ENCODE results near the gene ZFYVE16.
A peak's percentile ranks its signal among the peaks of the same experiment; 100 is the strongest.

- peak; percentile 79 for TF ChIP-seq CTCF (tag by site-specific recombination; IDR thresholded peaks at IDR 0.05)
- no peak for TF ChIP-seq ZBTB6 (tag by site-specific recombination; IDR thresholded peaks at IDR 0.05)
- TF ChIP-seq ZNF157 (tag by site-specific recombination; IDR thresholded peaks at IDR 0.05): no peak
- TF ChIP-seq MEIS1 (CRISPR knock-in tag; IDR thresholded peaks at IDR 0.05; ENCODE audit: borderline replicate concordance): no peak
- no peak for TF ChIP-seq ZNF514 (tag by site-specific recombination; IDR thresholded peaks at IDR 0.05)
- TF ChIP-seq ZNF521 (tag by site-specific recombination; IDR thresholded peaks at IDR 0.05): no peak
- no peak for TF ChIP-seq ZBTB44 (tag by site-specific recombination; IDR thresholded peaks at IDR 0.05)
- no peak for TF ChIP-seq ZNF530 (tag by site-specific recombination; IDR thresholded peaks at IDR 0.05; ENCODE audit: low read depth)
- no peak for TF ChIP-seq ZNF785 (tag by site-specific recombination; IDR thresholded peaks at IDR 0.05)
- peak; percentile 91 for TF ChIP-seq ZBTB11 (tag by site-specific recombination; conservative IDR thresholded peaks at IDR 0.05; ENCODE audit: low read depth)
- TF ChIP-seq ZNF426 (tag by site-specific recombination; IDR thresholded peaks at IDR 0.05): no peak
- no peak for TF ChIP-seq ZNF791 (tag by site-specific recombination; IDR thresholded peaks at IDR 0.05)
These were observed 80.2 kb downstream of the ZFYVE16 start, which contains the start of gene FAM151B for GRCh38 chr5:80487829-80488721.

Data from HEK293 (cell line).